ENCODE results near the gene ADORA2A.

The ADORA2A gene

GRCh38 chr22:24443668-24444067 lies 16.3 kb downstream of the ADORA2A start:
- no peaks in the 10 kb centered on the region for H3K4me1 ChIP-seq (ENCODE audit: low read depth, poor library complexity, severe bottlenecking)
- TF ChIP-seq, protein P1, sequence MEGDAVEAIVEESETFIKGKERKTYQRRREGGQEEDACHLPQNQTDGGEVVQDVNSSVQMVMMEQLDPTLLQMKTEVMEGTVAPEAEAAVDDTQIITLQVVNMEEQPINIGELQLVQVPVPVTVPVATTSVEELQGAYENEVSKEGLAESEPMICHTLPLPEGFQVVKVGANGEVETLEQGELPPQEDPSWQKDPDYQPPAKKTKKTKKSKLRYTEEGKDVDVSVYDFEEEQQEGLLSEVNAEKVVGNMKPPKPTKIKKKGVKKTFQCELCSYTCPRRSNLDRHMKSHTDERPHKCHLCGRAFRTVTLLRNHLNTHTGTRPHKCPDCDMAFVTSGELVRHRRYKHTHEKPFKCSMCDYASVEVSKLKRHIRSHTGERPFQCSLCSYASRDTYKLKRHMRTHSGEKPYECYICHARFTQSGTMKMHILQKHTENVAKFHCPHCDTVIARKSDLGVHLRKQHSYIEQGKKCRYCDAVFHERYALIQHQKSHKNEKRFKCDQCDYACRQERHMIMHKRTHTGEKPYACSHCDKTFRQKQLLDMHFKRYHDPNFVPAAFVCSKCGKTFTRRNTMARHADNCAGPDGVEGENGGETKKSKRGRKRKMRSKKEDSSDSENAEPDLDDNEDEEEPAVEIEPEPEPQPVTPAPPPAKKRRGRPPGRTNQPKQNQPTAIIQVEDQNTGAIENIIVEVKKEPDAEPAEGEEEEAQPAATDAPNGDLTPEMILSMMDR (conservative IDR thresholded peaks at IDR 0.05; ENCODE audit: low read depth, low read length): no peak

GRCh38 chr22:24444251-24444650 lies 16.9 kb downstream of the ADORA2A start:
- H3K27me3 ChIP-seq (ENCODE audit: insufficient read depth, low read depth): no peaks in the 10 kb centered on the region
- H3K4me3 ChIP-seq (IDR thresholded peaks at IDR 0.05; ENCODE audit: insufficient read depth, low read depth, low read length): no peak overlapping the region
- TF ChIP-seq, protein P1 (conservative IDR thresholded peaks at IDR 0.05; ENCODE audit: low read depth, low read length): no peak
- no peak overlapping the region for H3K9ac ChIP-seq
- no peak overlapping the region for H3K4me2 ChIP-seq
- no peaks in the 10 kb centered on the region for H3K4me1 ChIP-seq (ENCODE audit: low read depth, poor library complexity, severe bottlenecking)
- no peak overlapping the region for H3K27ac ChIP-seq
- H2AFZ ChIP-seq (ENCODE audit: low read depth): no peak overlapping the region
- no peaks in the 10 kb centered on the region for H3K36me3 ChIP-seq (ENCODE audit: insufficient read depth)
- no peaks in the 10 kb centered on the region for H4K20me1 ChIP-seq (ENCODE audit: insufficient read depth)
- 0 out of 2 replicates have a peak, but pooled peaks cover 9% of the 10 kb centered on the region for H3K79me2 ChIP-seq (ENCODE audit: insufficient read depth, low read depth)

More at GRCh38 chr22:24443668-24444067, 16.3 kb downstream of the ADORA2A start:
- Histone ChIP-seq H3K36me3 (ENCODE audit: insufficient read depth) (no peaks in the 10 kb centered on the region), H3K27me3 (ENCODE audit: insufficient read depth, low read depth) (no peaks in the 10 kb centered on the region), H3K79me2 (ENCODE audit: insufficient read depth, low read depth) (0 out of 2 replicates have a peak, but pooled peaks cover 11% of the 10 kb centered on the region), H2AFZ (ENCODE audit: low read depth) (no peak overlapping the region), H3K4me2 (no peak overlapping the region), H3K9ac (no peak overlapping the region), H3K4me3 (IDR thresholded peaks at IDR 0.05; ENCODE audit: insufficient read depth, low read depth, low read length) (no peak overlapping the region), H4K20me1 (ENCODE audit: insufficient read depth) (no peaks in the 10 kb centered on the region), H3K27ac (no peak overlapping the region)

DNA sequence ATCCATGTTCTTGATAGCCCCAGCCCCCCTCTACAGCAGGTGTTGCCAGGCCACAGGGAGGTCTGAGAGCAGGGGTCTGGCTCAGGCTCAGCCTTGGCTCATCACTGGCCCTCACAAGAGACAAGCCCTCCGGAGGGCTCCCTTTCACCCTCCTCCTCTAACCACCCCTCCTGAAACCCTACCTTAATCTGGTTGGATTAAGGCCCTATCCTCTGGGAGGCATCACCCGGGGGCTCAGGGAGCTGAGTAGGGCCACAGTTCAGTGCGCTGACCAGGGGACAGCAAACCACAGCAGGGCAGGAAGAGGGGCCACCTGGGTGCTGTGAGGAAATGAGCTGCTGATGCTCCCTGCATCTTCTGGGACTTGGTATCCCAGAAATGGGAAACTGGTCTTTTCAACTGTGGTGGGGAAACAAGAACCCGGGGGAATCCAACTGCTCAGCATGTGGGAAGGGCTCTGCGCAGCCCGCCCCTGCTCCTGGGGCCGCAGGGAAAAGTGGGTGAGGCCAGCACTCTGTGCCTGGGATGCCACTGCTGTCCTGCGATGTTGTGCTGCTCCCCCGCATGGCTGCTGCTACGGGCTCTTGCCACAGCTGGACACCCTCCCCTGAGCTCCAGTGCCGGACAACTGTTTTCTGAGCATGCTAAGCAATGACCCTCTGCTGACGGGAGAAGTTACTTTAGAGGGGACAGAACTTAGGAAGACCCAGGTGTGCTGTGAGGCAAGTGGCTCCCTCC lies 17.5 kb downstream of the ADORA2A start:
- 0 out of 2 replicates have a peak, but pooled peaks cover 3% of the 10 kb centered on the region for H3K79me2 ChIP-seq (ENCODE audit: insufficient read depth, low read depth)
- H3K27me3 ChIP-seq (ENCODE audit: insufficient read depth, low read depth): no peaks in the 10 kb centered on the region
- H3K36me3 ChIP-seq (ENCODE audit: insufficient read depth): no peaks in the 10 kb centered on the region
- TF ChIP-seq, protein P1 (conservative IDR thresholded peaks at IDR 0.05; ENCODE audit: low read depth, low read length): no peak
- H2AFZ ChIP-seq (ENCODE audit: low read depth): no peak overlapping the region
- H3K4me2 ChIP-seq: no peak overlapping the region
- H3K27ac ChIP-seq: no peak overlapping the region
- no peaks in the 10 kb centered on the region for H4K20me1 ChIP-seq (ENCODE audit: insufficient read depth)
- H3K9ac ChIP-seq: no peak overlapping the region
- H3K4me1 ChIP-seq (ENCODE audit: low read depth, poor library complexity, severe bottlenecking): no peaks in the 10 kb centered on the region
- H3K4me3 ChIP-seq (IDR thresholded peaks at IDR 0.05; ENCODE audit: insufficient read depth, low read depth, low read length): no peak overlapping the region

- H3K4me3 ChIP-seq (IDR thresholded peaks at IDR 0.05; ENCODE audit: insufficient read depth, low read depth, low read length): no peak overlapping the region
- H3K27ac ChIP-seq: no peak overlapping the region
- H3K9ac ChIP-seq: no peak overlapping the region
- no peak overlapping the region for H3K4me2 ChIP-seq
- H3K27me3 ChIP-seq (ENCODE audit: insufficient read depth, low read depth): no peaks in the 10 kb centered on the region
- H2AFZ ChIP-seq (ENCODE audit: low read depth): no peak overlapping the region
- TF ChIP-seq, protein P1 (conservative IDR thresholded peaks at IDR 0.05; ENCODE audit: low read depth, low read length): no peak
- no peaks in the 10 kb centered on the region for H3K79me2 ChIP-seq (ENCODE audit: insufficient read depth, low read depth)
- no peaks in the 10 kb centered on the region for H3K4me1 ChIP-seq (ENCODE audit: low read depth, poor library complexity, severe bottlenecking)
- no peaks in the 10 kb centered on the region for H3K36me3 ChIP-seq (ENCODE audit: insufficient read depth)
- H4K20me1 ChIP-seq (ENCODE audit: insufficient read depth): no peaks in the 10 kb centered on the region
Observed at GRCh38 chr22:24445481-24446259, 18.3 kb downstream of the ADORA2A start.

Measured in KMS-11 (cell line).